Measurements from ENCODE around the gene RDH8. TPM values are rescaled to one million over a fixed set of nuclear protein-coding genes. Genes with fewer than 3 reads are reported as not detected.

RDH8 gene
- total RNA-seq, 1 experiment from 2014 or later = not detected

- BruUV-seq (replicated peaks) = no TSS peak
- no peak for TF ChIP-seq EZH2 (IDR thresholded peaks at IDR 0.05; ENCODE audit: borderline replicate concordance, low read depth, low read length, poor library complexity, severe bottlenecking)
- TF ChIP-seq, protein P1, sequence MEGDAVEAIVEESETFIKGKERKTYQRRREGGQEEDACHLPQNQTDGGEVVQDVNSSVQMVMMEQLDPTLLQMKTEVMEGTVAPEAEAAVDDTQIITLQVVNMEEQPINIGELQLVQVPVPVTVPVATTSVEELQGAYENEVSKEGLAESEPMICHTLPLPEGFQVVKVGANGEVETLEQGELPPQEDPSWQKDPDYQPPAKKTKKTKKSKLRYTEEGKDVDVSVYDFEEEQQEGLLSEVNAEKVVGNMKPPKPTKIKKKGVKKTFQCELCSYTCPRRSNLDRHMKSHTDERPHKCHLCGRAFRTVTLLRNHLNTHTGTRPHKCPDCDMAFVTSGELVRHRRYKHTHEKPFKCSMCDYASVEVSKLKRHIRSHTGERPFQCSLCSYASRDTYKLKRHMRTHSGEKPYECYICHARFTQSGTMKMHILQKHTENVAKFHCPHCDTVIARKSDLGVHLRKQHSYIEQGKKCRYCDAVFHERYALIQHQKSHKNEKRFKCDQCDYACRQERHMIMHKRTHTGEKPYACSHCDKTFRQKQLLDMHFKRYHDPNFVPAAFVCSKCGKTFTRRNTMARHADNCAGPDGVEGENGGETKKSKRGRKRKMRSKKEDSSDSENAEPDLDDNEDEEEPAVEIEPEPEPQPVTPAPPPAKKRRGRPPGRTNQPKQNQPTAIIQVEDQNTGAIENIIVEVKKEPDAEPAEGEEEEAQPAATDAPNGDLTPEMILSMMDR (conservative IDR thresholded peaks at IDR 0.05; ENCODE audit: low read depth, low read length) = no peak
- Histone ChIP-seq H3K4me1 (ENCODE audit: insufficient read depth, low read length, poor library complexity, severe bottlenecking) (peaks cover 13% of the 10 kb centered on the region), H3K9me3 (ENCODE audit: low read depth, low read length, poor library complexity, severe bottlenecking) (no peaks in the 10 kb centered on the region), H3K4me3 (ENCODE audit: low read depth, low read length, poor library complexity, severe bottlenecking) (no peak overlapping the region), H3K36me3 (ENCODE audit: insufficient read depth, low read length, poor library complexity, severe bottlenecking) (no peaks in the 10 kb centered on the region), H3K27me3 (replicated peaks; ENCODE audit: insufficient read depth, low read depth, low read length, poor library complexity) (no peaks in the 10 kb centered on the region), H3K27ac (ENCODE audit: low read depth, low read length, poor library complexity, severe bottlenecking) (no peak overlapping the region)
- ChIA-PET POLR2A (ENCODE audit: low non-redundant PET) (no interaction called here), CTCF (no interaction called here)
- intact Hi-C loops (cut with micrococcal nuclease; ENCODE audit: unreplicated experiment) = loop anchor here (10.0 kb wide), 1 partner anchor 163 kb away; no protein-coding TSS in a partner anchor
- DNase-seq (ENCODE audit: low spot score) = no peak
Measured at GRCh38 chr19:10018263-10018662, 5.0 kb downstream of the RDH8 start.

DNA sequence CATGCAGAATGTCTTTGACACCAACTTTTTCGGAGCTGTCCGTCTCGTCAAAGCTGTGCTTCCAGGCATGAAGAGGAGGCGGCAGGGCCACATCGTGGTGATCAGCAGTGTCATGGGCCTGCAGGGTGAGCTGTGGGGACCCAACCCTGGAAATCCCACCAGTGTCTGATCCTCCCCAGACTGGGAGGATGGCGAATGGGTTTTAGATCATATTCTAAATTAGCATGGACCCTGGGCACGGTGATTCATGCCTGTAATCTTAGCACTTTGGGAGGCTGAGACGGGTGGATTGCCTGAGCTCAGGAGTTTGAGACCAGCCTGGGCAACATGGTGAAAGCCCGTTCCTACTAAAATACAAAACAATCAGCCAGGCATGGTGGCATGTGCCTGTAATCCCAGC lies 5.5 kb downstream of the RDH8 start:
- ChIA-PET POLR2A (ENCODE audit: low non-redundant PET) (no interaction called here), CTCF (no interaction called here)
- no TSS peak for BruUV-seq (replicated peaks)
- Histone ChIP-seq H3K36me3 (ENCODE audit: insufficient read depth, low read length, poor library complexity, severe bottlenecking) (no peaks in the 10 kb centered on the region), H3K4me1 (ENCODE audit: insufficient read depth, low read length, poor library complexity, severe bottlenecking) (peaks cover 11% of the 10 kb centered on the region), H3K27ac (ENCODE audit: low read depth, low read length, poor library complexity, severe bottlenecking) (no peak overlapping the region), H3K27me3 (replicated peaks; ENCODE audit: insufficient read depth, low read depth, low read length, poor library complexity) (no peaks in the 10 kb centered on the region), H3K9me3 (ENCODE audit: low read depth, low read length, poor library complexity, severe bottlenecking) (no peaks in the 10 kb centered on the region), H3K4me3 (ENCODE audit: low read depth, low read length, poor library complexity, severe bottlenecking) (no peak overlapping the region)
- DNase-seq (ENCODE audit: low spot score) = no peak
- TF ChIP-seq, protein P1 (conservative IDR thresholded peaks at IDR 0.05; ENCODE audit: low read depth, low read length) = no peak
- TF ChIP-seq EZH2 (IDR thresholded peaks at IDR 0.05; ENCODE audit: borderline replicate concordance, low read depth, low read length, poor library complexity, severe bottlenecking) = no peak
- intact Hi-C loops (cut with micrococcal nuclease; ENCODE audit: unreplicated experiment) = loop anchor here (10.0 kb wide), 1 partner anchor 164 kb away; no protein-coding TSS in a partner anchor

DNA sequence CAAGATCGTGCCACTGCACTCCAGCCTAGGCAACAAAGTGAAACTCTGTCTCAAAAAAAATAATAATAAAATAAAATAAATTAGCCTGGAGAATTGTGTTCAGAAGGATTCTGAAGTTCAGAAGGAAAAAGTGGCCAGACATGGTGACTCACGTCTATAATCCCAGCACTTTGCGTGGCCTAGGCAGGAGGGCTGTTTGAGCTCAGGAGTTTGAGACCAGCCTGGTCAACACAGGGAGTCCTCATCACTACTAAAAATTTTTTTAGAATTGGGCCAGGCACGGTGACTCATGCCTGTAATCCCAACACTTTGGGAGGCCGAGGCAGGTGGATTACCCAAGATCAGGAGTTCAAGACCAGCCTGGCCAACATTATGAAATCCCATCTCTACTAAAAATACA lies 6.0 kb downstream of the RDH8 start:
- H3K36me3 ChIP-seq (ENCODE audit: insufficient read depth, low read length, poor library complexity, severe bottlenecking) = no peaks in the 10 kb centered on the region
- no peaks in the 10 kb centered on the region for H3K9me3 ChIP-seq (ENCODE audit: low read depth, low read length, poor library complexity, severe bottlenecking)
- intact Hi-C loops (cut with micrococcal nuclease; ENCODE audit: unreplicated experiment) = loop anchor here (10.0 kb wide), 1 partner anchor 164 kb away; no protein-coding TSS in a partner anchor
- no peak overlapping the region for H3K4me3 ChIP-seq (ENCODE audit: low read depth, low read length, poor library complexity, severe bottlenecking)
- TF ChIP-seq, protein P1 (conservative IDR thresholded peaks at IDR 0.05; ENCODE audit: low read depth, low read length) = no peak
- TF ChIP-seq EZH2 (IDR thresholded peaks at IDR 0.05; ENCODE audit: borderline replicate concordance, low read depth, low read length, poor library complexity, severe bottlenecking) = no peak
- no TSS peak for BruUV-seq (replicated peaks)
- no peaks in the 10 kb centered on the region for H3K27me3 ChIP-seq (replicated peaks; ENCODE audit: insufficient read depth, low read depth, low read length, poor library complexity)
- no peak for DNase-seq (ENCODE audit: low spot score)
- POLR2A ChIA-PET (ENCODE audit: low non-redundant PET) = no interaction called here
- no peak overlapping the region for H3K27ac ChIP-seq (ENCODE audit: low read depth, low read length, poor library complexity, severe bottlenecking)
- CTCF ChIA-PET = no interaction called here
- peaks cover 6% of the 10 kb centered on the region for H3K4me1 ChIP-seq (ENCODE audit: insufficient read depth, low read length, poor library complexity, severe bottlenecking)
